GM12864 (cell line): ENCODE measurements around the gene FAT3.

Source experiments
- DNase-seq: peaks from one replicate; pipeline ENCODE4 v3.0.0-alpha.2; 2011; ENCODE audit warnings: low read depth
- H3K4me3 ChIP-seq: 2 replicates; pipeline ENCODE4 v1.5.1; 2011; ENCODE audit warnings: mild to moderate bottlenecking, low read depth, low read length, control low read depth
- CTCF ChIP-seq: IDR thresholded peaks from 2 replicates; pipeline ENCODE4 v1.5.1; 2011; ENCODE audit warnings: low read depth, mild to moderate bottlenecking, moderate library complexity, low read length, control low read depth, inconsistent platforms; ENCODE audit errors: missing control alignments

FAT3 gene

GRCh38 chr11:92266806-92267205 is 42.2 kb downstream of the FAT3 start:
- H3K4me3 ChIP-seq = no peak overlapping the region
- DNase-seq = no peak
- TF ChIP-seq CTCF = no peak

GRCh38 chr11:92267278-92267677 is 42.7 kb downstream of the FAT3 start:
- TF ChIP-seq CTCF = no peak
- no peak for DNase-seq
- H3K4me3 ChIP-seq = no peak overlapping the region

GRCh38 chr11:92267968-92268367 is 43.4 kb downstream of the FAT3 start:
- no peak for TF ChIP-seq CTCF
- no peak for DNase-seq
- no peak overlapping the region for H3K4me3 ChIP-seq

- no peak for DNase-seq
- TF ChIP-seq CTCF = no peak
These were observed 43.9 kb downstream of the FAT3 start for GRCh38 chr11:92268546-92268945.

GRCh38 chr11:92269021-92269420 is 44.4 kb downstream of the FAT3 start:
- DNase-seq = no peak
- no peak overlapping the region for H3K4me3 ChIP-seq
- no peak for TF ChIP-seq CTCF

More at GRCh38 chr11:92268546-92268945, 43.9 kb downstream of the FAT3 start:
- H3K4me3 ChIP-seq = no peak overlapping the region

GRCh38 chr11:92269841-92270240 is 45.2 kb downstream of the FAT3 start:
- DNase-seq = no peak
- no peak for TF ChIP-seq CTCF
- no peak overlapping the region for H3K4me3 ChIP-seq

- no peak for DNase-seq
- no peak for TF ChIP-seq CTCF
- H3K4me3 ChIP-seq = no peak overlapping the region
These were observed 48.0 kb downstream of the FAT3 start for GRCh38 chr11:92272651-92273050.
